HEK293T (cell line): ENCODE results near the gene KHK.

ENCODE experiments used
- ELF4 ChIP-seq: fragments of 450-650 bp; IDR thresholded peaks from 2 replicates; pipeline ENCODE4 v1.6.1; 2017; ENCODE audit warnings: antibody characterized with exemption
- FOXA1 ChIP-seq: fragments of 450-650 bp; IDR thresholded peaks from 2 replicates; pipeline ENCODE4 v1.6.1; 2016; ENCODE audit warnings: mild to moderate bottlenecking
- ZNF384 ChIP-seq: fragments of 450-650 bp; IDR thresholded peaks from 2 replicates; pipeline ENCODE4 v1.6.1; 2016

- TF ChIP-seq ELF4 (no peak), FOXA1 (no peak), ZNF384 (no peak)
These were observed 44.4 kb upstream of the KHK start for GRCh38 chr2:27042159-27042661.
